H9 (cell line): ENCODE measurements around the gene KCNK10. TPM values are rescaled to one million over a fixed set of nuclear protein-coding genes. Genes with fewer than 3 reads are reported as not detected.

Experiments used
- DNase-seq: peaks from one replicate; pipeline ENCODE4 v3.0.0-alpha.2; 2017
- H2AFZ ChIP-seq: one replicate; pipeline ENCODE4 v1.6.1; 2013; ENCODE audit warnings: mild to moderate bottlenecking, low read length, control low read depth, moderate library complexity
- H2AK5ac ChIP-seq: 2 replicates; pipeline ENCODE4 v1.6.1; 2013; ENCODE audit warnings: low read length, control low read depth, mixed read lengths; ENCODE audit not compliant: insufficient read length
- H2BK120ac ChIP-seq: one replicate; pipeline ENCODE4 v1.6.1; 2013; ENCODE audit warnings: low read depth, mild to moderate bottlenecking, low read length, control low read depth, inconsistent platforms; ENCODE audit not compliant: poor library complexity, severe bottlenecking
- H2BK12ac ChIP-seq: 2 replicates; pipeline ENCODE4 v1.6.1; 2013; ENCODE audit warnings: low read length, control low read depth, mixed read lengths, low read depth; ENCODE audit not compliant: insufficient read length
- H2BK15ac ChIP-seq: 2 replicates; pipeline ENCODE4 v1.6.1; 2013; ENCODE audit warnings: low read depth, low read length, control low read depth
- H2BK20ac ChIP-seq: one replicate; pipeline ENCODE4 v1.6.1; 2013; ENCODE audit warnings: low read depth, mild to moderate bottlenecking, low read length, control low read depth, inconsistent platforms; ENCODE audit not compliant: poor library complexity, severe bottlenecking
- H2BK5ac ChIP-seq: 2 replicates; pipeline ENCODE4 v1.6.1; 2013; ENCODE audit warnings: low read length, control low read depth, mixed read lengths; ENCODE audit not compliant: insufficient read length
- H3K14ac ChIP-seq: 2 replicates; pipeline ENCODE4 v1.6.1; 2013; ENCODE audit warnings: low read length, control low read depth; ENCODE audit not compliant: insufficient read depth
- H3K18ac ChIP-seq: 2 replicates; pipeline ENCODE4 v1.6.1; 2013; ENCODE audit warnings: low read depth, mild to moderate bottlenecking, mixed read lengths, low read length, control low read depth; ENCODE audit not compliant: insufficient read length
- H3K23ac ChIP-seq: 2 replicates; pipeline ENCODE4 v1.6.1; 2013; ENCODE audit warnings: low read length, control low read depth, mixed read lengths, low read depth; ENCODE audit not compliant: insufficient read length
- H3K23me2 ChIP-seq: 2 replicates; pipeline ENCODE4 v1.6.1; 2013; ENCODE audit warnings: low read depth, mild to moderate bottlenecking, mixed read lengths, low read length, control low read depth; ENCODE audit not compliant: insufficient read length, poor library complexity, severe bottlenecking
- H3K27ac ChIP-seq: 2 replicates; pipeline ENCODE4 v1.5.1; 2013; ENCODE audit warnings: low read length, control low read depth, mixed read lengths, low read depth; ENCODE audit not compliant: insufficient read length
- H3K27me3 ChIP-seq: 2 replicates; pipeline ENCODE4 v1.6.1; 2013; ENCODE audit warnings: low read length, control low read depth, inconsistent platforms; ENCODE audit not compliant: insufficient read depth
- H3K4ac ChIP-seq: 2 replicates; pipeline ENCODE4 v1.6.1; 2013; ENCODE audit warnings: low read depth, mild to moderate bottlenecking, control low read depth, inconsistent platforms, low read length, moderate library complexity
- H3K4me1 ChIP-seq: 2 replicates; pipeline ENCODE4 v1.6.1; 2013; ENCODE audit warnings: low read length, control low read depth, inconsistent platforms; ENCODE audit not compliant: insufficient read depth
- H3K4me2 ChIP-seq: 2 replicates; pipeline ENCODE4 v1.6.1; 2013; ENCODE audit warnings: low read length, control low read depth, mixed read lengths; ENCODE audit not compliant: insufficient read length, insufficient read depth
- H3K56ac ChIP-seq: 2 replicates; pipeline ENCODE4 v1.6.1; 2013; ENCODE audit warnings: low read depth, mild to moderate bottlenecking, mixed read lengths, low read length, control low read depth; ENCODE audit not compliant: insufficient read length
- H3K79me1 ChIP-seq: 2 replicates; pipeline ENCODE4 v1.6.1; 2013; ENCODE audit warnings: low read depth, mild to moderate bottlenecking, moderate library complexity, low read length, control low read depth, inconsistent platforms; ENCODE audit not compliant: insufficient read depth, poor library complexity, severe bottlenecking
- H3K79me2 ChIP-seq: 2 replicates; pipeline ENCODE4 v1.6.1; 2013; ENCODE audit warnings: low read length, control low read depth, inconsistent platforms; ENCODE audit not compliant: insufficient read depth
- H3K9ac ChIP-seq: 2 replicates; pipeline ENCODE4 v1.6.1; 2013; ENCODE audit warnings: low read length, control low read depth, mixed read lengths; ENCODE audit not compliant: insufficient read length; ENCODE audit errors: extremely low read depth
- H3K9me3 ChIP-seq: one replicate; pipeline ENCODE4 v1.6.1; 2013; ENCODE audit warnings: low read depth, low read length, inconsistent platforms; ENCODE audit not compliant: control insufficient read depth
- H3T11ph ChIP-seq: one replicate; pipeline ENCODE4 v1.6.1; 2013; ENCODE audit warnings: mild to moderate bottlenecking, low read length, control low read depth, inconsistent platforms
- H4K20me1 ChIP-seq: one replicate; pipeline ENCODE4 v1.6.1; 2013; ENCODE audit not compliant: control insufficient read depth, insufficient read length, insufficient read depth
- H4K5ac ChIP-seq: 2 replicates; pipeline ENCODE4 v1.6.1; 2013; ENCODE audit warnings: low read depth, mild to moderate bottlenecking, mixed read lengths, low read length, control low read depth; ENCODE audit not compliant: insufficient read length
- H4K8ac ChIP-seq: replicated peaks from 2 replicates; pipeline ENCODE4 v1.6.1; 2013; ENCODE audit warnings: low read length, control low read depth, mixed read lengths, low read depth; ENCODE audit not compliant: insufficient read length
- H4K91ac ChIP-seq: 2 replicates; pipeline ENCODE4 v1.6.1; 2013; ENCODE audit warnings: low read depth, mild to moderate bottlenecking, moderate library complexity, mixed read lengths, low read length, control low read depth; ENCODE audit not compliant: insufficient read length
- H3K27ac Mint-ChIP-seq, 3 experiments: 2 replicates in 2 of 3; 3 replicates in 1 of 3; pipeline ENCODE4 v1.8.0; 2020 to 2021; ENCODE audit warnings: mixed read lengths in 3 of 3, mild to moderate bottlenecking in 1 of 3, moderate library complexity in 1 of 3
- H3K27me3 Mint-ChIP-seq: 2 replicates; pipeline ENCODE4 v1.8.0; 2021; ENCODE audit warnings: low read depth, mild to moderate bottlenecking, moderate library complexity, mixed read lengths
- H3K36me3 Mint-ChIP-seq, 3 experiments: 2 replicates in 2 of 3; 3 replicates in 1 of 3; pipeline ENCODE4 v1.8.0; 2020 to 2021; ENCODE audit warnings: low read depth in 3 of 3, mixed read lengths in 3 of 3; ENCODE audit not compliant: insufficient read depth in 1 of 3
- H3K4me1 Mint-ChIP-seq, 2 experiments: 2 replicates each; pipeline ENCODE4 v1.8.0; 2020; ENCODE audit warnings: mixed read lengths in 2 of 2
- H3K4me3 Mint-ChIP-seq, 2 experiments: 2 replicates in 1 of 2; 3 replicates in 1 of 2; pipeline ENCODE4 v1.8.0; 2020 to 2021; ENCODE audit warnings: mild to moderate bottlenecking in 2 of 2, mixed read lengths in 2 of 2, moderate library complexity in 1 of 2
- H3K9me3 Mint-ChIP-seq, 2 experiments: 2 replicates in 1 of 2; 3 replicates in 1 of 2; pipeline ENCODE4 v1.8.0; 2020; ENCODE audit warnings: mild to moderate bottlenecking in 2 of 2, mixed read lengths in 2 of 2, moderate library complexity in 1 of 2
- WGBS: extraction: QIAGEN DNeasy Blood & Tissue Kit; methylation state at CpG from one replicate; pipeline ENCODE4 v1.1.7; 2013; ENCODE audit warnings: missing lambda C conversion rate, low lambda C conversion rate, mixed read lengths; ENCODE audit not compliant: insufficient read length; ENCODE audit errors: extremely low coverage; 5-methylcytosine and 5-hydroxymethylcytosine counted together
- total RNA-seq: library from RNA; stranded (reverse); gene quantifications from 2 replicates; pipeline ENCODE4 v1.2.1, GENCODE V29; 2021
- TF ChIP-seq, protein P1 (sequence below): fragments of 200-600 bp; sonication (generic); conservative IDR thresholded peaks from 3 replicates; pipeline ENCODE4 v1.8.0; 2021; ENCODE audit warnings: antibody characterized with exemption, mild to moderate bottlenecking

The KCNK10 gene
- total RNA-seq, 1 experiment from 2014 or later: 0.33 TPM

DNA sequence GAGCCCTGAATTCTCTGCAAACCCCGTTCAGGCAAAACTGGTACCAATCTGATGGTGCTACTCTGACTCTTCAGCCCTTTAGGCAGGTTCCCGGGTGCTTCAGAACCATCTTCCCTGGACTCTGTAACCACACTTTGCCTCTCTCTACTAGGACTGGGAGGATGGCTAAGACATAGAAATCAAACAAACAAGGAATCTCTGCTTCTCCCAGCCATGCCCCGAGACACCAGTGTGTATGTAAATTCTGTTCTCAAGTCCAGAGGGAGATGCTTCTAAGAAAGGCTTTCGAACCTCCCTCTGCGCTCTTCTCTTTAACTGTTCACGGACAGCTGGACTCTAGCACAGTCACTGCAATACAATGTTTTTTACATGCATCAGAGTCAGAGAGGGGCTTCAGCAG, 1.9 kb upstream of the KCNK10 start:
- TF ChIP-seq, protein P1, sequence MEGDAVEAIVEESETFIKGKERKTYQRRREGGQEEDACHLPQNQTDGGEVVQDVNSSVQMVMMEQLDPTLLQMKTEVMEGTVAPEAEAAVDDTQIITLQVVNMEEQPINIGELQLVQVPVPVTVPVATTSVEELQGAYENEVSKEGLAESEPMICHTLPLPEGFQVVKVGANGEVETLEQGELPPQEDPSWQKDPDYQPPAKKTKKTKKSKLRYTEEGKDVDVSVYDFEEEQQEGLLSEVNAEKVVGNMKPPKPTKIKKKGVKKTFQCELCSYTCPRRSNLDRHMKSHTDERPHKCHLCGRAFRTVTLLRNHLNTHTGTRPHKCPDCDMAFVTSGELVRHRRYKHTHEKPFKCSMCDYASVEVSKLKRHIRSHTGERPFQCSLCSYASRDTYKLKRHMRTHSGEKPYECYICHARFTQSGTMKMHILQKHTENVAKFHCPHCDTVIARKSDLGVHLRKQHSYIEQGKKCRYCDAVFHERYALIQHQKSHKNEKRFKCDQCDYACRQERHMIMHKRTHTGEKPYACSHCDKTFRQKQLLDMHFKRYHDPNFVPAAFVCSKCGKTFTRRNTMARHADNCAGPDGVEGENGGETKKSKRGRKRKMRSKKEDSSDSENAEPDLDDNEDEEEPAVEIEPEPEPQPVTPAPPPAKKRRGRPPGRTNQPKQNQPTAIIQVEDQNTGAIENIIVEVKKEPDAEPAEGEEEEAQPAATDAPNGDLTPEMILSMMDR: no peak
- Histone ChIP-seq H3K4me1 (no peaks in the 10 kb centered on the region; the same call in 1 of the 2 replicates), H2BK20ac (no peak overlapping the region), H3K79me2 (no peaks in the 10 kb centered on the region), H3K4ac (no peak overlapping the region), H3K18ac (no peak overlapping the region), H3K56ac (no peak overlapping the region), H4K20me1 (no peaks in the 10 kb centered on the region), H3K79me1 (no peaks in the 10 kb centered on the region), H3K27me3 (peaks cover 52% of the 10 kb centered on the region), H3K9me3 (no peaks in the 10 kb centered on the region), H3K14ac (no peak overlapping the region), H3T11ph (no peak overlapping the region), H2BK15ac (no peak overlapping the region), H3K27ac (no peak overlapping the region), H2BK120ac (no peak overlapping the region), H4K5ac (no peak overlapping the region), H2BK12ac (no peak overlapping the region), H2AK5ac (no peak overlapping the region), H3K23me2 (peaks cover 16% of the 10 kb centered on the region), H3K9ac (no peak overlapping the region), H2BK5ac (no peak overlapping the region), H3K4me2 (peak overlapping the region; percentile 63), H2AFZ (no peak overlapping the region), H4K91ac (no peak overlapping the region), H4K8ac (no peak overlapping the region), H3K23ac (no peak overlapping the region)
- H3K36me3 Mint-ChIP-seq: 0 out of 7 replicates have a peak, but pooled peaks cover 0 to 4% (median 0%) of the 10 kb centered on the region in 3 experiments
- WGBS: no CpG with 5 or more reads among the region's 6 CpGs
- peak overlapping the region in 1 of 2 experiments; percentile 88; a peak in 3 of 5 replicates for H3K4me3 Mint-ChIP-seq
- H3K27me3 Mint-ChIP-seq: peaks cover 64% of the 10 kb centered on the region
- peaks cover 10 to 15% of the 10 kb centered on the region in 2 experiments for H3K4me1 Mint-ChIP-seq
- peaks cover 10 to 11% of the 10 kb centered on the region in 2 experiments; a peak in 4 of 5 replicates for H3K9me3 Mint-ChIP-seq
- H3K27ac Mint-ChIP-seq: no peak overlapping the region
- no peak for DNase-seq
